ENCODE data around the gene NRP1. TPM values are rescaled to one million over a fixed set of nuclear protein-coding genes. Genes with fewer than 3 reads are reported as not detected.

The NRP1 gene
- total RNA-seq, result 204 and 265 TPM in 2 replicates

GRCh38 chr10:33334153-33334804, at the start of gene NRP1:
NRP1 (minus strand) TSS chr10:33334667; CDS start chr10:33334382, 285 bp downstream.

